BLaER1 (cell line): ENCODE data around the gene FN3K.

ENCODE experiments used
- H3K27ac ChIP-seq: shearing (Covaris generic); formaldehyde crosslinking; 2 replicates; pipeline ENCODE4 v1.8.1; 2022
- H3K27me3 ChIP-seq: shearing (Covaris generic); formaldehyde crosslinking; 2 replicates; pipeline ENCODE4 v1.8.1; 2022
- H3K36me3 ChIP-seq: shearing (Covaris generic); formaldehyde crosslinking; 2 replicates; pipeline ENCODE4 v1.8.1; 2022
- H3K4me1 ChIP-seq: shearing (Covaris generic); formaldehyde crosslinking; 2 replicates; pipeline ENCODE4 v1.8.1; 2022
- H3K4me2 ChIP-seq: shearing (Covaris generic); formaldehyde crosslinking; 2 replicates; pipeline ENCODE4 v1.8.1; 2022
- H3K4me3 ChIP-seq: shearing (Covaris generic); formaldehyde crosslinking; 2 replicates; pipeline ENCODE4 v1.8.1; 2022
- H3K9ac ChIP-seq: shearing (Covaris generic); formaldehyde crosslinking; 2 replicates; pipeline ENCODE4 v1.8.1; 2022
- H3K9me3 ChIP-seq: shearing (Covaris generic); formaldehyde crosslinking; 2 replicates; pipeline ENCODE4 v1.8.1; 2022
- H4K20me1 ChIP-seq: shearing (Covaris generic); formaldehyde crosslinking; 2 replicates; pipeline ENCODE4 v1.8.1; 2022
- Cebpa-rat ChIP-seq: shearing (Covaris generic); IDR thresholded peaks from 2 replicates; pipeline ENCODE4 v1.8.1; 2022

The FN3K gene

DNA sequence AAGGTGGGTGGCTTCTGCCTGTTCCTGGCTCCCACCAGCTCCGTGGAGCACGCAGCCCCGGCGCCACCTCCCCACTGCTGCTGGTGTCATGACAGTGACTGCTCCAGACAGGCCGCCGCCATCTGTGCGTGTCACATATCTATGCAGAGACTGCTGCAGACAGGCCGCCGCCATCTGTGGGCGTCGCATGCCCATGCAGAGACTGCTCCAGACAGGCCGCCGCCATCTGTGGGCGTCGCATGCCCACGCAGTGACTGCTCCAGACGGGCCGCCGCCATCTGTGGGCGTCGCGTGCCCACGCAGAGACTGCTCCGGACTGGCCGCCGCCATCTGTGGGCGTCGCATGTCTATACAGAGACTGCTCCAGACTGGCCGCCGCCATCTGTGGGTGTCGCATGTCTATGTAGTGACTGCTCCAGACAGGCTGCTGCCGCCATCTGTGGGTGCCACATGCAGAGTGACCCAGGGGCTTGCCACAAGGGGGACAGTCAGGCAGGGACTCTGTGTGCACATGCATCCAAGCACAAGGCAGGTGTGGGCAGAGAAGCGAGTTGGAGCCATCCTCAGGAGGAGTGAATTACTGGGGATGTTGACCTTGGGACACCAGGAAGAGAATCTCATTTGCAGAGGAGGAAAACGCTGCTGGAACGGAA is 22.2 kb upstream of the FN3K start:
- no peak for TF ChIP-seq Cebpa-rat
- H3K4me3 ChIP-seq, result no peak overlapping the region
- H3K9me3 ChIP-seq, result no peaks in the 10 kb centered on the region
- H4K20me1 ChIP-seq, result peaks cover 15% of the 10 kb centered on the region
- H3K4me1 ChIP-seq, result peaks cover 21% of the 10 kb centered on the region
- H3K36me3 ChIP-seq, result peaks cover under 1% of the 10 kb centered on the region; the same call in 1 of the 2 replicates
- no peak overlapping the region for H3K9ac ChIP-seq
- no peaks in the 10 kb centered on the region for H3K27me3 ChIP-seq
- H3K4me2 ChIP-seq, result no peak overlapping the region
- no peak overlapping the region for H3K27ac ChIP-seq

DNA sequence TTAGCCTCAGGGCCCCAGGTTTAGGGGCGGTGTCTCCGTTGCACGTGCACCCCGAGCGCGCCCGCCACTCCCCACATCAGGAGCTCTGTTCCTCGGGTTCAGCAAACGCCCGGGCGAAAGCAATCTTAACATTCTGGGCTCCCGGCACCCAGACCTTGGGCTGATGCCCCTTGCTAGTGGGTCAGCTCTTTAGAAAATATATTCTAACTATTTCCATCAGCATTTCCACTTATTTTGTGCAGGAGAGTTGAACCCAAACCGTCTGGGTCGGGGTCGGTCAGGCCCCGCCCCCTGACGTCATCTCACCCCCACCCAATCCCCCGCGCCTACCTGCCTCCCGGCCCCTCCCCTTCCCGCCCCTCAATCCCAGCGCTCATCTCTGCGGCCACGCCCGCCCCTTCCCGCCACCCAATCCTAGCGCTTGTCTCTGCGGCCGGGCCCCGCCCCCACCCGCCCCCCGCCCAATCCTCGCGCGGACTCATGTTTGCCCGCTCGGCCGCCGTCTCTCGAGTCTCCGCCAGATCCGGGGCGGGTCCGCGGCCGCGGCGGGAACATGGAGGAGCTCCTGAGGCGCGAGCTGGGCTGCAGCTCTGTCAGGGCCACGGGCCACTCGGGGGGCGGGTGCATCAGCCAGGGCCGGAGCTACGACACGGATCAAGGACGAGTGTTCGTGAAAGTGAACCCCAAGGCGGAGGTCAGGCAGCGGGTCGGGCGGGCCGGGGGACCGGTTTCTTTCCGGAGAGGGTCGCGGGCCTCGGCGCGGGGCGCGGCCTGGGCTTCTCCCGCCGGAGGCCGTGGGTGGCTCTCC is 19.0 kb upstream of the FN3K start, which contains the start of gene FN3KRP:
Gene FN3KRP (plus strand): TSS at position 504 of the 808 bp plus-strand sequence. CDS start 50 bp downstream, at position 554.
- Histone ChIP-seq H3K4me2 (peak within 1 kb of the TSS; percentile 95), H3K4me1 (peaks cover 24% of the 10 kb centered on the region), H4K20me1 (peaks cover 19% of the 10 kb centered on the region), H3K36me3 (peaks cover 32% of the 10 kb centered on the region), H3K9ac (peak within 1 kb of the TSS; percentile 85), H3K4me3 (peak within 1 kb of the TSS; percentile 87), H3K9me3 (no peaks in the 10 kb centered on the region), H3K27me3 (no peaks in the 10 kb centered on the region), H3K27ac (peak within 1 kb of the TSS; percentile 74)
- no peak for TF ChIP-seq Cebpa-rat

DNA sequence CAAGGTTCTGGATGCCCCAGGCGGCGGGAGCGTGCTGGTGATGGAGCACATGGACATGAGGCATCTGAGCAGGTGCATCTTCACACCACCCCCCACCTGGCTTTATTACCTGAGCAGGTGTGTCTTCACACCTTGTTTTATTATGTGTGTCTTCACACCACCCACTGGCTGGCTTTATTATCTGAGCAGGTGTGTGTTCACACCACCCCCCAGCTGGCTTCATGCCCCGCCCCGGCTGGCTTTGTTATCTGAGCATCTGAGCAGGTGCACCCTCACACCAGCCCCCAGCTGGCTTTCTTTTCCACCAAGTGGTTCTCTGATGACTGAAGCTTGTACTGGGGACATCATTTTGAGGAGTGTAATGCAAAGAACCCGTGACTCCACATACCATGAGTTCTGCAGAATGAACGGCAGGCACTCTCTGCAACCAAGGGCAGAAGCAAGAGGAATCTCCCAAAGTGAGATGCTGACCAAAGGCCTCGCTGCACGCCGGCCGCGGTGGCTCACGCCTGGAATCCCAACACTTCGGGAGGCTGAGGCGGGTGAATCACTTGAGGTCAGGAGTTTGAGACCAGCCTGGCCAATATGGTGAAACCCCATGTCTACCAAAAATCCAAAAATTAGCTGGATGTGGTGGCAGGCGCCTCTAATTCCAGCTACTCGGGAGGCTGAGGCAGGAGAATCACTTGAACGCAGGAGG is 16.3 kb upstream of the FN3K start:
- Histone ChIP-seq H3K36me3 (peaks cover 50% of the 10 kb centered on the region), H3K4me1 (peaks cover 39% of the 10 kb centered on the region), H3K27me3 (no peaks in the 10 kb centered on the region), H4K20me1 (peaks cover 28% of the 10 kb centered on the region), H3K4me3 (no peak overlapping the region), H3K4me2 (no peak overlapping the region), H3K9ac (no peak overlapping the region), H3K9me3 (no peaks in the 10 kb centered on the region), H3K27ac (no peak overlapping the region)
- TF ChIP-seq Cebpa-rat, result no peak

DNA sequence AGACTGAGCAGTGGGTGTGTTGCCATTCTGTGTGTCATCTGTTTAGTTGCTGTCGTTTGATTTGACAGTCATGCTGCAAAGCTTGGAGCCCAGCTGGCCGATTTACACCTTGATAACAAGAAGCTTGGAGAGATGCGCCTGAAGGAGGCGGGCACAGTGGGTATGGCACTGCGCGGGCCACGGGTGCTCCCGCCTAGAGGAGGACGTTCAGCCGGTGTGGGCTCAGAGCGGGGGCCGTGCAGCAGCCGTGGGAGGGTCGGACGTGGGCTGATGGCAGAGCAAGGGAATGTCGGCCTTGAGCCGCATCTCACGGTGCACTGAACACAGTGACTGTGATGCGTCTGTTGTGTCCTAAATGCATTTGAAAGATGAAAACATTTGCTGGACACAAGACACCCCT is 15.2 kb upstream of the FN3K start:
- Histone ChIP-seq H3K4me2 (no peak overlapping the region), H3K27me3 (no peaks in the 10 kb centered on the region), H3K4me3 (no peak overlapping the region), H3K36me3 (peaks cover 59% of the 10 kb centered on the region), H3K27ac (no peak overlapping the region), H3K4me1 (peaks cover 39% of the 10 kb centered on the region), H4K20me1 (peaks cover 28% of the 10 kb centered on the region), H3K9ac (no peak overlapping the region), H3K9me3 (no peaks in the 10 kb centered on the region)
- no peak for TF ChIP-seq Cebpa-rat

DNA sequence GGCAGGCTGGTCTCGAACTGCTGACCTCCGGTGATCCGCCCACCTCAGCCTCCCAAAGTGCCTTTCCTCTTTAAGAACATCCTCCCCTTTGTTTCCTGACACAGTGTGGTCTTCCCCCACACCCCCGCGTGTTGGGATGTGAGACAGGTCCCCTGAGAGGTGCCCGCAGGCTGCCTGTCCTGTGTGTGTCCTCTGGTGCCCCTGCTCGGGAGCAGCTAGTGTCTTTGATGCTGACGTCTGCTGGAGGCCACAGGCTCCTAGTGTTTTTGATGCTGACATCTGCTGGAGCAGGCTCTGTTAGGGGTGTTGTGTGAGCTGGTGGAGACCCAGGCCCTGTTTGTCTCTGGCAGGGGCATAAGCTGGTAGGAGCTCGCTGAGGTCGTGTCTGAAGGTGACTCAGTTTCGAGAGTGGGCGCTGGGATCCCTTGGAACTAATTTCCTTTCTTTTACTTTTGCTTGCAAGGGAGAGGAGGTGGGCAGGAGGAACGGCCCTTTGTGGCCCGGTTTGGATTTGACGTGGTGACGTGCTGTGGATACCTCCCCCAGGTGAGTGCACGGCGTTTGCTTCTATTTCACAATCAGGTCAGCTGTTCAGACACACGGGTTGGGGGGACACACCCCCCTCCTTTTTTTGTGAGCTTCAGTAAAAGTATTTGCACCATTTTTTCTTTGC is 12.9 kb upstream of the FN3K start:
- H3K4me1 ChIP-seq, result peaks cover 28% of the 10 kb centered on the region
- H3K27me3 ChIP-seq, result no peaks in the 10 kb centered on the region
- H3K4me3 ChIP-seq, result no peak overlapping the region
- peaks cover 82% of the 10 kb centered on the region for H3K36me3 ChIP-seq
- H3K27ac ChIP-seq, result peak overlapping the region; percentile 55; the same call in 1 of the 2 replicates
- peak overlapping the region; percentile 55 for H3K4me2 ChIP-seq
- TF ChIP-seq Cebpa-rat, result no peak
- peaks cover 20% of the 10 kb centered on the region for H4K20me1 ChIP-seq
- H3K9me3 ChIP-seq, result no peaks in the 10 kb centered on the region
- H3K9ac ChIP-seq, result peak overlapping the region; percentile 57; the same call in 1 of the 2 replicates

DNA sequence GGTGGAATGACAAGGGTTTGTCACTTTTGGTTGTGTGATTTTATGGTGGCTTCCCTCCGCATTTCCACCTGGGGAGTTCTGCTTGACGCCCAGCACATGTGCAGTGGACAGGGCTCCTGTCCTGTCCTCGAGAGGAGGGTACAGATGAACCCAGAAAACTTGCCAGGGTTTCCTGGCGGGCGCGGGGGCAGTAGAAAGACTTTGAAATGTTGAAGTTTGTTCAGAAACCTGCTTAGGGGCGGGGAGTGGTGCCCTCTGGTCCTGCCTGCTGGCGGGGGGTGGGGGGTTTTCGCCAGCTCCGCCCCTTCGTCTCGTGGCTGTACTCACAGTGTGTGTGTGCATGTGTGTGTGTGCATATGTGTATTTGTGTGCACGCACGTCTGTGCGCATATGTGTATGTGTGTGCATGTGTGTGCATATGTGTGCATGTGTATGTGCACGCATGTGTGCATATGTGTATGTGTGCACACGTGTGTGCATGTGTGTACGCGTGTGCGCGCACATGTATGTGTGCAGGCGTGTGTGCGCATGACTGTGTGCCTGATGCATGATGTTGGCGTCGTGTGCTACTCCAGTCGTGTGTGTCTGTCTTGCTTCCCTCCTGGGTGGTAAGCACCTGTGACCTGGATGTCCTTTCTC is 12.1 kb upstream of the FN3K start:
- Histone ChIP-seq H3K9ac (no peak overlapping the region), H3K4me3 (no peak overlapping the region), H3K4me2 (no peak overlapping the region), H4K20me1 (peaks cover 12% of the 10 kb centered on the region), H3K4me1 (peaks cover 20% of the 10 kb centered on the region), H3K27me3 (no peaks in the 10 kb centered on the region), H3K9me3 (no peaks in the 10 kb centered on the region), H3K27ac (no peak overlapping the region), H3K36me3 (peaks cover 88% of the 10 kb centered on the region)
- TF ChIP-seq Cebpa-rat, result no peak

DNA sequence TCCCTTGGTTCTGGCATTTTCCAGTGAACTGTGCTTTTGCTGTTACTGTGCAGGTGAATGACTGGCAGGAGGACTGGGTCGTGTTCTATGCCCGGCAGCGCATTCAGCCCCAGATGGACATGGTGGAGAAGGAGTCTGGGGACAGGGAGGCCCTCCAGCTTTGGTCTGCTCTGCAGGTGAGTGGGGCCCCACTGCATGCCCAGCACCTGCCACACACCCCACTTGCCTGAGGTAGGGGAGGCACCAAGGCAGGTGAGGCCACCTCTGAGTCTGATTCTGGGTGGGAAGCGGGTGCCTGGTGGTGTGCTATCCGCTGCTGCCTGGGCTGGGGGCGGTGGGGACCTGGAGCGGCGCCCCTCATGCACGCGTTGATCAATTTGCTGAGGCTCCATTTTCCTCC is 9.0 kb upstream of the FN3K start:
- H3K4me1 ChIP-seq, result peaks cover 15% of the 10 kb centered on the region
- H3K9ac ChIP-seq, result no peak overlapping the region
- no peak overlapping the region for H3K4me3 ChIP-seq
- H3K27ac ChIP-seq, result no peak overlapping the region
- no peak overlapping the region for H3K4me2 ChIP-seq
- no peak for TF ChIP-seq Cebpa-rat
- peaks cover 88% of the 10 kb centered on the region for H3K36me3 ChIP-seq
- peaks cover 10% of the 10 kb centered on the region; the same call in 1 of the 2 replicates for H4K20me1 ChIP-seq
- H3K9me3 ChIP-seq, result no peaks in the 10 kb centered on the region
- H3K27me3 ChIP-seq, result no peaks in the 10 kb centered on the region

DNA sequence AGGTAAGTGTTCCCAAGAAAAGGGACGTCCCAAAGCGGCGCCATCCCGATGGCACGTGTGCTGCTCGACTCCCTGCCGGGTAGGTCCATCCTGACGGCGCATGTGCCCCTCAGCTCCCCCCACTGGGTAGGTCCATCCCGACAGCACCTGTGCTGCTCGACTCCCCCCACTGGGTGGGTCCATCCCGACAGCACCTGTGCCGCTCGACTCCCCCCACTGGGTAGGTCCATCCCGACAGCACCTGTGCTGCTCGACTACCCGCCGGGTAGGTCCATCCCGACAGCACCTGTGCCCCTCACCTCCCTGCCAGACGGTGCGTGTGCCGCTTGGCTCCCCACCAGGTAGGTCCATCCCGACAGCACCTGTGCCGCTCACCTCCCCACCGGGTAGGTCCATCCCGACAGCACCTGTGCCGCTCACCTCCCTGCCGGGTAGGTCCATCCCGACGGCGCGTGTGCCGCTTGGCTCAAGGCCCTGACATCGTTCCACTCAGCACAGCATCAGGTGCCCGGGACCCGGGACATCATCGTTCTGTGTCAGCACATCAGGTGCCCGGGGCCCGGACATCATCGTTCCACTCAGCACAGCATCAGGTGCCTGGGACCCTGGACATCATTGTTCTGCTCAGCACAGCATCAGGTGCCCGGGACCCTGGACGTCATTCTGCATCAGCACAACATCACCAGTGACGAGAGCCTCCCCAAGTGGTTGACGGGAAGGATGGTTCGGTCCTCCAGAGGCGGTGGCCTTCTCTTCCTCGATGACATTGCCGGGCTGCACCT is 5.7 kb upstream of the FN3K start:
- no peak overlapping the region for H3K4me2 ChIP-seq
- no peaks in the 10 kb centered on the region for H3K4me1 ChIP-seq
- H3K27me3 ChIP-seq, result peaks cover 6% of the 10 kb centered on the region
- no peak overlapping the region for H3K4me3 ChIP-seq
- H3K27ac ChIP-seq, result no peak overlapping the region
- H3K36me3 ChIP-seq, result peaks cover 96% of the 10 kb centered on the region
- H4K20me1 ChIP-seq, result no peaks in the 10 kb centered on the region
- TF ChIP-seq Cebpa-rat, result no peak
- no peak overlapping the region for H3K9ac ChIP-seq
- H3K9me3 ChIP-seq, result peaks cover 29% of the 10 kb centered on the region
